Heart left ventricle (tissue), 13 donors: ENCODE measurements around the gene SEMA5B.

ENCODE experiments used
- CTCF ChIP-seq, 12 donors: fragments of 200-600 bp; sonication (generic) in 4 of 12; IDR thresholded peaks; one replicate each; pipeline versions ENCODE4 v1.5.0 to v1.8.0; 2018 to 2022; ENCODE audit warnings: antibody characterized with exemption in 12 of 12, mild to moderate bottlenecking in 5 of 12
- POLR2A ChIP-seq, 2 donors: fragments of 450-650 bp; IDR thresholded peaks; one replicate each; pipeline ENCODE4 v1.6.1; 2017; ENCODE audit warnings: antibody characterized with exemption in 2 of 2, mild to moderate bottlenecking in 2 of 2, moderate library complexity in 2 of 2
- donor health status: ischemic (EF 13 %, LVEDD 7.1; RV severe dilation, severe dysfunction).
- donor health status: DM: no; HTN: yes; CAD: no.
- donor health status: DM: no; HTN: no; CAD: no.
- donor health status: ischemic (EF 25% LVEDD 6.9; RV normal size, moderate dysfunction).
- donor health status: ischemic (EF 25% LVEDD 5.7; RV mildly dilated, moderate dysfunction).
- donor health status: ischemic (EF 35%, LVEDD 5.7; RV mildly dilated, moderate dysfunction).
- donor health status: nonischemic (EF 11% LVEDD 7.7; RV severe dilation, severe dysfunction).
- donor health status: DM: yes; HTN: yes; CAD: no.
- donor health status: PGD.
- donor health status: ischemic (EF 29% LVEDD 5.4; RV normal size, mild dysfunction).
- donor health status: nonischemic (EF 23%, LVEDD 6.1; RV moderate dilation, normal function).

DNA sequence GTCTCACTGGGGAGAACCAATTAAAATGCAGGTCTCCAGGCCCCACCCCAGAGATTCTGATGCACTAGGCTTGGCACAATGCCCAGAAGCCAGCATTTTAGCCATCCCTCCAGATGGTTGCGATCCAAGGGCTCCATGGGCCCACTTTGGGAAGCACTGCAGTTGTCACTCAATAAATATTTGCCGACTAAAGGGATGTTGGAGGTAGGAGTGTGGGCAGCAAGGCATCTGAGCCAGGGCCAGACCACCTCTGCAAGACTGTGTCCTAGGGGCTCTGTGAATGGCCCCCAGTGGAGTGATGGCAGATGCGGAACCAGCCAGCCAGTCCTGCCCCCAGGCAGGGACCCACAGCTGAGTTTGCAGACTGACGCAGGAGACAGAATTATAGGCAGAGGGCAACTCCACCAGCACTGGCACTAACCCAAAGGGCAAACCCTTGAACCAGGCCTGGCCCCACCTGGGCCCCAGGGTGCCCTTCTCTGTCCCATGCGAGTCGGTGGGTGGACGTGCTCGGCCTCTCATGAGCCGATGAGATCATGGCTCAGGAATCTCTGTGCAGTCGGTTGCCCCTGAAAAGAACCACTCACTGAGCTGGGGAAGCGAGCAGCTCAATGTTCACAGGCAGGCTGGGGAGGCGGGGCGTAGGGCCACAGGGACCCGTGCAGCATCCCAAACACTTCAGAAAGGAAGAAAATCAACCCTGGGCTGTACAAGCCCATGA, 49.7 kb downstream of the SEMA5B start:
- TF ChIP-seq CTCF (IDR thresholded peaks at IDR 0.05), result no peak
- TF ChIP-seq POLR2A (IDR thresholded peaks at IDR 0.05), result no peak
